Right lobe of liver (tissue), 6 donors: ENCODE measurements around the gene IPO11. TPM values are rescaled to one million over a fixed set of nuclear protein-coding genes. Genes with fewer than 3 reads are reported as not detected.

ENCODE experiments used
- ATAC-seq, 4 donors: fragments of 200-7000 bp; cut with Tn5 transposase; one replicate each; pipeline ENCODE4 v1.9.1; 2020; ENCODE audit warnings: mild to moderate bottlenecking in 4 of 4, moderate library complexity in 4 of 4
- DNase-seq, 3 donors: peaks; one replicate each; pipeline ENCODE4 v3.0.0-alpha.2; 2020
- H3K27ac ChIP-seq, 3 donors: fragments of 200-600 bp; one replicate each; pipeline ENCODE4 v1.8.0; 2022
- H3K27me3 ChIP-seq, 2 donors: fragments of 200-600 bp; one replicate each; pipeline ENCODE4 v1.8.0; 2022
- H3K36me3 ChIP-seq, 4 donors: fragments of 200-600 bp; sonication (generic) in 1 of 4; one replicate each; pipeline versions ENCODE4 v1.5.1 to v1.8.0; 2017 to 2022; ENCODE audit warnings: control low read depth in 1 of 4
- H3K4me1 ChIP-seq, 4 donors: fragments of 200-600 bp; sonication (generic) in 1 of 4; one replicate each; pipeline versions ENCODE4 v1.5.1 to v1.8.0; 2017 to 2022; ENCODE audit warnings: control low read depth in 1 of 4
- H3K4me3 ChIP-seq, 3 donors: fragments of 200-600 bp; one replicate each; pipeline ENCODE4 v1.8.0; 2022
- H3K9me3 ChIP-seq, 4 donors: fragments of 200-600 bp; sonication (generic) in 1 of 4; one replicate each; pipeline versions ENCODE4 v1.5.1 to v1.8.0; 2017 to 2022; ENCODE audit warnings: control low read depth in 1 of 4
- CTCF ChIP-seq, 4 donors: fragments of 200-600 bp in 3 of 4; fragments of 450-650 bp in 1 of 4; IDR thresholded peaks; one replicate each; pipeline versions ENCODE4 v1.5.1 to v1.8.0; 2016 to 2022; ENCODE audit warnings: antibody characterized with exemption in 4 of 4, mild to moderate bottlenecking in 2 of 4
- POLR2A ChIP-seq: fragments of 450-650 bp; IDR thresholded peaks from one replicate; pipeline ENCODE4 v1.6.1; 2017; ENCODE audit warnings: antibody characterized with exemption, mild to moderate bottlenecking
- WGBS: methylation state at CpG from one replicate; pipeline ENCODE4 v1.1.6; 2018; ENCODE audit warnings: low coverage, low lambda C conversion rate; ENCODE audit not compliant: insufficient coverage; ENCODE audit errors: missing lambda C conversion rate; 5-methylcytosine and 5-hydroxymethylcytosine counted together
- intact Hi-C, 2 donors: fragments of 100-400 bp; cut with DNase I; formaldehyde crosslinking; loops; one replicate each; pipeline versions ENCODE4 v1.11.2 to v1.14.1; 2022
- total RNA-seq, 6 experiments: library from RNA; depleted of rRNA in 2 of 6; stranded (reverse); fragments of >200 nt in 2 of 6; fragmentation: NEBNext Ultra II Directional in 3 of 6; extraction: Animal tissue kit (Norgen Biotek cat#: 25700) in 3 of 6; gene quantifications; one replicate each; pipeline versions ENCODE4 v1.1.0 to v1.2.4, GENCODE V29; 2016 to 2023
- donor health status: DM: no; HTN: yes; CAD: no.
- donor health status: DM: no; HTN: no; CAD: no.
- donor health status: DM: no; HTN: no; CAD: no.
- donor health status: DM: no; HTN: yes; CAD: no.
- donor health status: DM: no; HTN: yes; CAD: no.

IPO11 gene
- total RNA-seq, 6 experiments from 2014 or later = 8.3 to 15.7 (median 13.6) TPM

DNA sequence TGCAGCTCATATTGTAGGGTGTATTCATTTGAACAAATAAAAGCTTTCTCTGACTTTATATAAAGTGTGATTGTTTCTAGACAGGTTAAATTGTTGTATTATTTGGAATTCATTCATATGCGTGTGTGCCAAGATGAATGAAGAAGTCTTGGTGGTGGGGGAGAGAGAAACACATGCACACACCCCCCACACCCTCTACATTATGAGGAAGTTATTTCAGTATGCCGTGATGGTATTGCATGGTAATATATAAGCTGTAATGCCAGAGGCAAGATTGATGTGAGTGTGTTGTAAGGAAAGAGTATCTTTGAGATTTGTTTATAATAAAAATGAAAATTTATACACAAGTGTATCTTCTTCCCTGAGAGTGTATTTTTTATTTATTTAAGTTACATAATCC lies 71.0 kb downstream of the IPO11 start:
- Histone ChIP-seq H3K27me3 (no peaks in the 10 kb centered on the region), H3K4me3 (no peak overlapping the region), H3K9me3 (no peaks in the 10 kb centered on the region), H3K27ac (no peak overlapping the region), H3K4me1 (no peaks in the 10 kb centered on the region), H3K36me3 (no peaks in the 10 kb centered on the region)
- 77% methylated on average over 2 of the region's 2 CpGs for WGBS
- TF ChIP-seq POLR2A = no peak
- no peak for TF ChIP-seq CTCF (IDR thresholded peaks at IDR 0.05)
- DNase-seq (no peak), ATAC-seq (no peak)
- intact Hi-C loops = no loop called here

DNA sequence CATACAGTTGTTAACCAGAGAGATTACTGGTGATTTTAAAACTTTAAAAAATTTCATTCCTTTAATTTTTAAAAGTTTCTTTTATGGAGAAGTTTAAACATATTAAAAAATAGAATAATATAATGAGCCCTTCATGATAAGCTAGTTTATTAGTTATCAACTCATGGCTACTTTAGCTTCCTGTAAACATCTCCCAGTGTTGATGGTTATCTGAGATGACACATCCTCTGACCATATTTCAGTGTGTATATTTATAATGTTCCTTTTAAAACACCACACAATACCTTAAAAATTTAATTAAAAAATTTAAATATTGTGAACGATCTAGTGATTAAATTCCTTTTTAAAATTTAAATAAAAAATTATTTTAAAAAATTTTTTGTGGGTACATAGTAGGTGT lies 74.1 kb downstream of the IPO11 start:
- Histone ChIP-seq H3K27ac (no peak overlapping the region), H3K4me3 (no peak overlapping the region), H3K27me3 (no peaks in the 10 kb centered on the region), H3K9me3 (no peaks in the 10 kb centered on the region), H3K4me1 (no peaks in the 10 kb centered on the region), H3K36me3 (peaks cover 0 to 3% (median 0%) of the 10 kb centered on the region in 4 donors)
- DNase-seq (no peak), ATAC-seq (no peak)
- WGBS = 95% methylated on average over 1 of the region's 1 CpG
- TF ChIP-seq CTCF (IDR thresholded peaks at IDR 0.05) (no peak), POLR2A (no peak)
- intact Hi-C loops = no loop called here

DNA sequence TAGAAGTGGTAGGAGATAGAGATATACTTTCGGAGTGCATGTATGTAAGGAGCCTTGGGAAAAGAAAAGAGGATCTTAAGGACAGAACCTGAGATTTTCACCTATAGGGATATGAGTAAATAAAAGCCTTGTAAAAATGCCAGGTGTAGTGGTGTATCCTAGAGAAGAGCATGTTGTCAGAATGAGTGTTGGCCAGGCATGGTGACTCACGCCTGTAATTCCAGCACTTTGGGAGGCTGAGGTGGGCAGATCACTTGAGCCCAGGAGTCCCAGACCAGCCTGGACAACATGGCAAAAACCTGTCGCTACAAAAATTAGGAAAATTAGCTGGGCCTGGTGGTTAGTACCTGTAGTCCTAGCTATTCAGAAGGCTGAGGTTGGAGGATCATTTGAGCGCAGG lies 76.0 kb downstream of the IPO11 start:
- ATAC-seq (no peak), DNase-seq (no peak)
- WGBS = 75% methylated on average over 4 of the region's 4 CpGs
- Histone ChIP-seq H3K4me1 (no peaks in the 10 kb centered on the region), H3K27ac (no peak overlapping the region), H3K4me3 (no peak overlapping the region), H3K27me3 (no peaks in the 10 kb centered on the region), H3K9me3 (no peaks in the 10 kb centered on the region), H3K36me3 (peaks cover 0 to 3% (median 0%) of the 10 kb centered on the region in 4 donors)
- intact Hi-C loops = no loop called here
- TF ChIP-seq CTCF (IDR thresholded peaks at IDR 0.05) (no peak), POLR2A (no peak)

DNA sequence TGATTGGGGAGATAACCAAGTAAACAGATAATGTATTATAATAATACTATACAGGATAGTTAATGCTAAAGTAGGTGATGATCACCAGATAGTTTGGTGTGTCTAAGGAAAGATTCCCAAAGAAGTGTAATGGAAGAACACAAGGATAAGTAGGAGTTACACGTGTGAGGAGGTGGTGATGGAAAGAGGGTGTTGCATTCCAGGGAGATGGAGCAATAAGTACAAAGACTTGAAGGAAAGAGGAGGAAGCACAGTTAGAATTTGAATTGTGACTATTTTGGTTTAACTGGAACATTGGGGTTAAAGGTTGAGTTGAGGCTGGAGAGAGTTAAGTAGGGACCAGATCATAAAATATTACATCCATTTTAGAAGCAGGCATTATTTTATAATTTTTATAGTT lies 76.9 kb downstream of the IPO11 start:
- H3K4me1 ChIP-seq = no peaks in the 10 kb centered on the region

More for the DNA sequence above, 76.9 kb downstream of the IPO11 start:
- Histone ChIP-seq H3K27me3 (no peaks in the 10 kb centered on the region), H3K27ac (no peak overlapping the region), H3K4me3 (no peak overlapping the region), H3K9me3 (no peaks in the 10 kb centered on the region), H3K36me3 (peaks cover 0 to 3% (median 0%) of the 10 kb centered on the region in 4 donors)
- DNase-seq (no peak), ATAC-seq (no peak)
- TF ChIP-seq POLR2A (no peak), CTCF (IDR thresholded peaks at IDR 0.05) (no peak)
- intact Hi-C loops = no loop called here
- 67% methylated on average over 1 of the region's 1 CpG for WGBS
